NCI-H2227 (cell line): ENCODE measurements around the gene PLEKHG5.

Source experiments
- DNase-seq: peaks from one replicate; lab custom pipeline; 2025; ENCODE audit not compliant: unreplicated experiment; lab: John Stamatoyannopoulos, UW

Gene PLEKHG5, protein sequence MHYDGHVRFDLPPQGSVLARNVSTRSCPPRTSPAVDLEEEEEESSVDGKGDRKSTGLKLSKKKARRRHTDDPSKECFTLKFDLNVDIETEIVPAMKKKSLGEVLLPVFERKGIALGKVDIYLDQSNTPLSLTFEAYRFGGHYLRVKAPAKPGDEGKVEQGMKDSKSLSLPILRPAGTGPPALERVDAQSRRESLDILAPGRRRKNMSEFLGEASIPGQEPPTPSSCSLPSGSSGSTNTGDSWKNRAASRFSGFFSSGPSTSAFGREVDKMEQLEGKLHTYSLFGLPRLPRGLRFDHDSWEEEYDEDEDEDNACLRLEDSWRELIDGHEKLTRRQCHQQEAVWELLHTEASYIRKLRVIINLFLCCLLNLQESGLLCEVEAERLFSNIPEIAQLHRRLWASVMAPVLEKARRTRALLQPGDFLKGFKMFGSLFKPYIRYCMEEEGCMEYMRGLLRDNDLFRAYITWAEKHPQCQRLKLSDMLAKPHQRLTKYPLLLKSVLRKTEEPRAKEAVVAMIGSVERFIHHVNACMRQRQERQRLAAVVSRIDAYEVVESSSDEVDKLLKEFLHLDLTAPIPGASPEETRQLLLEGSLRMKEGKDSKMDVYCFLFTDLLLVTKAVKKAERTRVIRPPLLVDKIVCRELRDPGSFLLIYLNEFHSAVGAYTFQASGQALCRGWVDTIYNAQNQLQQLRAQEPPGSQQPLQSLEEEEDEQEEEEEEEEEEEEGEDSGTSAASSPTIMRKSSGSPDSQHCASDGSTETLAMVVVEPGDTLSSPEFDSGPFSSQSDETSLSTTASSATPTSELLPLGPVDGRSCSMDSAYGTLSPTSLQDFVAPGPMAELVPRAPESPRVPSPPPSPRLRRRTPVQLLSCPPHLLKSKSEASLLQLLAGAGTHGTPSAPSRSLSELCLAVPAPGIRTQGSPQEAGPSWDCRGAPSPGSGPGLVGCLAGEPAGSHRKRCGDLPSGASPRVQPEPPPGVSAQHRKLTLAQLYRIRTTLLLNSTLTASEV

DNA sequence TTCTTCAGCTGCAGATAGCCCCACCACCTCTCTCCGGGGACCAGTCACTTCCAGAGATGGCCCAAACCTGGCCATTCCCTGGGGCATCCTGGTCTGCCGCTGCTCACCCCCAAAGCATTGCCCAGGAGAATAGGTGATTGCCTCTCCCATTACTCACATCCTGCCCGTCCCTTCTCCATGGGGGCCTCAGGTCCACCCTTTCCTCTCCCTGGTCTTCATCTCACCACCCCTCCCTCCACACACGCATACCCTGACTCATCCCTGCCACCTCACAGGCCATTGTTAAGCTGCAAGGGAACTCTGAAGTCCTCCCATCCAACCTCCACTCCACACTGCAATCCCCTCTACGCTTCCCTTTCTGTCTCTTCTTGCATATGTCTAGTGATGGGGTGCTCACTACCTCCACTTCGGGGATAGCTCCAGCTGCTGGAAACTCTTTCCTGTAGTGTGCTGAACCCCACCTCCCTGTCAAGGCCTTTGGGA is at the start of gene PLEKHG5:
Gene PLEKHG5 (minus strand): TSS at position 188 of the 483 bp plus-strand sequence. CDS start 14,096 bp downstream, outside the sequence.
- DNase-seq: no peak

DNA sequence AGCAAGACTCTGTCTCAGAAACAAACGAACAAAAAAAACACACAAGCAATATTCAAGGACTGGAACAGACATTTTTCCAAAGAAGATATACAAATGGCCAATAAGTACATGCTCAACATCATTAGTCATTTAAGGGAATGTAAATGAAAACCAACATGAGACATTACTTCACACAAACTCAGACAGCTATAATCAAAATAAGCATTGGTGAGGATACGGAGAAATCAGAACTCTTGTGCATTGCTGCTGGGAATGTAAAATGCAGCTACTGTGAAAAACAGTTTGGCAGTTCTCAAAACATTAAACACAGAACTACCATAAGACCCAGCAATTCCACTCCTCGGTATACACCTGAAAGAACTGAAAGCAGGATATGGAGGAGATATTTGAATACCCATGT is 47.5 kb upstream of the PLEKHG5 start:
- DNase-seq: no peak

DNA sequence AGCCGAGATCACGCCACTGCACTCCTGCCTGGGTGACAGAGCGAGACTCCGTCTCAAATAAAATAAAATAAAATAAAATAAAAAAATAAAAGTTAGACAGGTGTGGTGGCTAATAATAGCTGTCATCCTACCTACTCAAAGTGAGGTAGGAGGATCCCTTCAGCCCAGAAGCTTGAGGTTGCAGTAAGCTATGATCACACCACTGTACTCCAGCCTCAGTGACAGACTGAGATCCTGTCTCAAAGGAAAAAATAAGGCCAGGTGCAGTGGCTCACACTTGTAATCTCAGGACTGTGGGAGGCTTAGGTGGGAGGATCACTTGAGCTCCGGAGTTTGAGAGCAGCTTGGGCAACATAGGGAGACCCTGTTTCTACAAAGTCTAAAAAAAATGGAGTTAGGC is 44.8 kb upstream of the PLEKHG5 start:
- no peak for DNase-seq

DNA sequence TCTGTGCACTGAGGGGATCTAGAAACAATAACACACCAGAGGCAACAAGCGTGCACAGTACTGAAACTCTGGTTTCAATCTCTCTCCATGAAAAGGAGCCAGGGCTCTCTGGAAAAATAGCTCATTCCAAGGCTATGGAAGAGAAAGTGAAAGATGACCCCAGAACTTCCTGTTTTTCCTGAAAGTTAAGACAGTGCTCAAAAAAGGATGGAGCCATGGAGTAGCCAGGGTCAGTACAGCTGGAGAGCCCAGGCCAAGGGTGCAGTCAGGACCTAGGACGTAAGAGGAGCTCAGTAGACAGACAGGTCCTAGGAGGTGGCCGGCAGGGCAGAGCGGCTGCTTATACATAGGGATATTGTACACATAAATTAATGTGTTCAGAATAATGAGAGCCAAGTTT is 43.7 kb upstream of the PLEKHG5 start:
- DNase-seq: no peak

DNA sequence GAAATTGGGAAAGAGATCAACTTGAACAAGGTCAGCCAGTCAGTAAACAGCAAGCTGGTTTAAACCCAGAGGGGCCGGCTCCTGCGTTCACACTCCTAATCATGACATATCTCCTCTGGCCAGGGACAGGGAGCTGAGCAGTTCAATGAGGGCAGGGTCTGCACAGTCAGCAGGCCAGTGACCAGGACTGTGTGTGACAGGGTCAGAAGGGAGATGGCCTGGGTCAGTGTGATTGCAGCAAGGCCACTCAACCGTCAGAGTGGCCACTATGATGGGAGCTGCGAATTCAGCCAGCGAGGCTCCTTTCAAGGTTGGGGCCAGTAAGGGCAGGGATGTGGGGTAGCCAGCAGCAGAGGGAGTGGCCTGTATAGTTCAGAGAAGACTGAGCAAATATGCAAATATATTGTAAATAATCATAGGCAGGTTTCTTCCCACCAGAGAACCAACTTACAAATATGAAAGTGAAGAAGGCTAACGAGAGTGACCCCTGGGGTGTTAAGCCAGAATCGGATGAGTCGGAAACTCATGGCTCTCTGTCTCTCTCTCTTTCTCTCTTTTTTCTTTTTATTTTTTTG is 42.9 kb upstream of the PLEKHG5 start:
- no peak for DNase-seq

DNA sequence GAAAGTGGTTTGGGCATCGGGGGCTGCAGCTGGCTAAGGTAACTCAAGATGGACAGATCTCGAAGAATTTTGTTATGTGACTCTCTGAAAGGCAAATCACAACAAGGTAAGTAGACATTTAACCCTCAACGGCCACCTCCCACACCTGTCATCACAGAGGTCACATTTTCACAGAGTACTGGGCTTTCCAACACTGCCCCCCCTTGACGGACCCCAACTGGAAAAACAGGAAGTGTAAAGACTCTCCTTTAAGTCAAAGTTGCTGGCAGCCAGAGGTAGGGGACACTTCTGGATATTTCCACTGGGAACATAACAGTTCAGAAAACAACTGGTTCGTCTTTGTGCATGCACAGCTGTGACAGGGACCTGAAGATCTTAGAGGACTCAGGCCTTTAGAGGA is 40.5 kb upstream of the PLEKHG5 start:
- no peak for DNase-seq

DNA sequence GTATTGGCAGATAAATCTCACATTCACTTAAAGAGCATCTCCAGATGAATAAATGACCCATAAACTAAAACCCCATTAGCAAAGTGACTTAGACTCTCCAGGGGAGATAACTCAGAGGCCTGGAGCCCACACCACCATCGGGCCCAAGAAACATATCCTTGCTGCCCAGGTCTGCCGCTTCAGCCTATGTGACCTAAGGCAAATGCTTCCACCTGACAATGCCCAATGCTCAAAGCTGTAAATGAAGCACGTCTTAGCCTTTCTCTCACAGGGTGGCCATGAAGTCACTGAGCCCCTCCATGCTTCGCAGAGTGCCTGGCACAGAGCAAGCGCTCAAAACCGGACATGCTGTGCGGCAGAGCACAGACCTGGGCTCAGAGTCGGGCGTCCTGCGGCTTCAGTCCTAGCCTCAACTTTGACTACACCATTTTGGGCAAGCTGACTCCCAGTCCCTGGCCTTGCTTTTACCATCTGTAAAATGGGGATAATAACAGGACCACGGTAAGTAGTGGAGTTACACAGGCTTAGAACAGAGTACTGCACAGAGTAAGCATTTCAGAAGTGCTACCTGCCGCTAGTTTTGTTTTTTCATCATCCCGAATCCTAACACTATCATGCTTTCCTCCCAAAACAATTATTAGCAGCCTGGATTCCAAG is 39.2 kb upstream of the PLEKHG5 start:
- DNase-seq: no peak

DNA sequence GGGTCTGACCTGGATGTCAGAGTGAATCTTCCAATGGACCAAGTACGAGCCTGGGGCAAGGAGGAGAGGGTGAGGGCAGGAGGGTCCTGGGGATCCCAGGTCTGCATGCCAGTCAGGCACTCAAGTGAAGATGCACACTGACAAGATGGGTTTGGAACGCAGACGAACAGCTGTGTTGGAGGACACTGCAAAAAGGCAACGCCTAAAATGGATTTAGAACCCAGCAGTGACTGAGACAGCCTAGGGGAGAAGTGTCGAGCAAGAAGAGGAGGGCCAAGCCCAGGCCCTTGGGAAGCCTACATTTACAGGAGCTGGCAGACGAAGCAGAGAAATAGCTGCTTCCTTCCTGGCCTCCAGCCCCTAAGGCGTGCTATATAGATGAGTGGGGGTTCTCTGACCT is 37.0 kb upstream of the PLEKHG5 start:
- DNase-seq: no peak

DNA sequence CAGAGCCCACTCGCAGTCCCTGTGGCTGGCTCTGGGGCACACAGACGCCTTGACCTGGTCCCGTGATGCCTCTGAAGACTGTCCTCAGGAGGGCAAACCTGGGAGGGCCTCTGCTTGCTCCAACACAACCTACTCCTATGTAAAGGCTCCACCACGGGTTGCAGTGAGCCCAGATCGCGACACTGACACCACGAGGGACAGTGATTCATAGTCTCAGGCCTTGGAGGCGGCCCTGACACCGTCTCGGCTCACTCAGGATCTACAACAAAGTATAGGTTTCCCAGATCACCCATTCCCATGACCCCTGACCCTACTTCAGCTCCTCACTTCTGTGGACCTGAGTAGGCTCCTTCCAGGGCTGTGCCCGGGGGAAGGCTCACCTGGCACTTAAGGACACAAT is 34.8 kb upstream of the PLEKHG5 start:
- no peak for DNase-seq

DNA sequence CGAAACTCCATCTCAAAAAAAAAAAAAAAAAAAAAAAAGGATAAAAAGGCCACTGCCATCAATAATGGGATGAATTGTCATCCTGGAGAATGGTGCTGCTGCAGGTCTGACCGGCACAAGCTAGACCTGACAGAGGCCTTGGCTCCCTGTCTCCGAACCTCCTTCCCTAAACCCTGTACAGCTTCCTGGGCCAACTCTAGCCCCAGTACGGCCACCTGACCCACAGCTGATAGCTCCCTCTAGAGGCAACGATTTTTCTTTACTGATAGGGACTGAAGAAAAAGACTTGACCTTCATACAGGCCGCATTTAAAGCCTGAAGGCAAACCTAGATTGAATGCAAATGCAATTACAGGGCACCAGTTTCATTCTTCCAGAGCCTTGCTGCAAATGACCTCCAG is 32.1 kb upstream of the PLEKHG5 start:
- DNase-seq: peak; percentile 49

DNA sequence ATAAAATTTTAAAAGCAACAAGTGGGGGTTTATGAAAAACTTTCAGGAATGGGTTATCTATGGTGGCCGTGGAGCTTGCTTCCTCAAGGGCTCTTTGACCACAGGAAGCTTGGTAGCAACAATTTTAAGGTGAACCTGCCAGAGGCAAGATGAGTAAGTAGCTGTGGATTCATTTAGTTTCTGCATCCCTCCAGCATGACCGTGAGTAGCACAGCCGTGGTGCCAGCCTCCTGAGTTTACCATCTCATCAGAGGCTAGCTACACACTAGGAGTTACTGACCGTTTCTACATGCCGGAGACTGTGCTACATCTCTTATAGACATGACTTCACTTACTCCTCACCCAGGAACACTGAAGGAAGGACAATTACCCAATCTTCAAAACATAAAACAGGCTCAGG is 30.1 kb upstream of the PLEKHG5 start:
- DNase-seq: no peak

DNA sequence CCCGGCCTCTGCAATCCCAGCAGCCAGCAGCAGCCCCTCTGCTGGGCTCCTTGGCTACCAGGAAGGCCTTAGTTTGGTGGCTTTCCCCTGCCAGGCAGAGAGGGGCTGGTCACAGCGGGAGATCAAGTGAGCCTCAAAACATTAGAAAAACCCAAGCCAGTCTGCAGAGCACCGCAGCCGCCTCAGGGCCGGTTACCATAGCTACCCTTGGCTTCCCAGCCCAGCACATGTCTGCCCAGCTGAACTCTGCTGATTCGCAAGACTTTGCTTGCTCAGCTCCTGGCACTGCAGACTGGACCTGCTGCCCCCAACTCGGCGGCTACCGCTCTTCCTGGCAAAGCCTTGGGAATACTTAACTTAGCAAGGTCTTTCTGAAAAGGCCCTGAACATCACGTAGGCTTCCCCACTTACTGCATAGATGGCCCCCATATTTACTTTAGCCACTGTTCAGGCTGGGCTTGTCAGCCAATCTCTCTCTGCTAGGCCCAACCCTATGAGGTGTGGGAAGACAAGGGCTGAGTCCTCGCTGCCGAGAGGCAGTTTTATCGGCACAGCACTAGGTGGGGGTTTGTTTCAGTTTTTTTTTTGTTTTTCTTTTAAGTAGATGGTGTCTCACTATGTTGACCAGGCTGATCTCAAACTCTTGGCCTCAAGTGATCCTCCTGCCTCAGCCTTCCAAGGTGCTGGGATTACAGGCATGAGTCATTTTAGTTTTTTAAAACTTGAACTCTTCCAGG is 28.6 kb upstream of the PLEKHG5 start:
- DNase-seq: peak; percentile 79

DNA sequence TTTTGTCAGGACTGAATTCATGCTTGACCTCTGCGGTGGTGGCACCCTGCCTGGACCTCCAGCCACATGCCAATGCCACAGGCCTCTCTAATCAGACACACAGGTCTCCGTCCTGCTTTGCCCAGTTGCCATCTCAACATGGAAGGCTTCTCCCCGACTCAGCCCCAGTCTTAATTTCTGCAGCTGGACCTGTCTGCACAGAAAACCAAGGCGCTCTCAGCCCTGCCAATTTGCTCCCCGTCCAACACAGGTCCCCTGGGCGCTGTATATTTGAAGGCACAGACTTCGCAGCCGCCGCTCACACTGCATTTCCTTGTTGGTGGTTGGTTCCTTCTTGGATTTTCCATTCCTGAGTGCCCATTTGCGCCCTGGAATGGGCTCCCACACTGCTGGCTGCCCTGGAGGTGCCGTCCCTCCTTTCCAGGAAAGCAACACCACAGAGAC is 28.0 kb upstream of the PLEKHG5 start:
- no peak for DNase-seq

DNA sequence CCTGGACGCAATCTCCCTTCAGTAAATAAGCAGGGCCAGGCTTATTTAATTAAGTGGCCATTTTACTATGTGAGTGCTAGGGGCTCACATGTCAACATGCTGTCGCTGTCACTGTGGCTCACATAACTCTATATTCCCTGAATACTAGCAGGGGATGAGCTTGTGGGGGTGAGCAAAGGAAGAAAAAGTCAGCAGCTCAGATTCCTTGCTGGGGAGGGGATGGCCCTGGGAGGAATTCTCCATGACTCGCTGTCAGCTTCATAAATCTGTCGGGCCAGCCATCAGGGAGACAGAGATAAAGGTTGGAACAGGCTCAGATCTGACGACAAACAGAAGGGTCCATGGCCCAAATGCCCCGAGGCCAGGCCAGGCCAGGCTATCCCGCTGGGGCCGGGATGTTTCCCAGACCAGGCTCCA is 26.0 kb upstream of the PLEKHG5 start:
- no peak for DNase-seq

DNA sequence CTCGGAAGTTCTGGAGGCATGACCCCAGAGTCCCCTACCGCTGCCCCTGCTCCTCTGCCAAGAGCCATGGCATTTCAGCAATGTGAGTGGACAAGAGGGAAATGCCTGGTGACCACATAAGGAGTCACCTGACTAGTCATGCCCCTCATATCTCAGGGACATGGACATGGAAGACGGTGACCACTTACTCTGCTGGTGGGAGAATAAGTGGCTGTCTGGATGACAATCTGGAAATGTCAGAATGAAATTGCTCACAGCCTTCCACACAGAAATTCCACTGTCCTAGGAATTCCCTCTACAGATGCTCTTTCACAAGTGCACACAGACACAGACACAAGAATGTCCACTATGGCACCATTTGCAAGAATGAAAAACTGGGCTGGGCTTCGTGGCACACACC is 24.3 kb upstream of the PLEKHG5 start:
- no peak for DNase-seq

DNA sequence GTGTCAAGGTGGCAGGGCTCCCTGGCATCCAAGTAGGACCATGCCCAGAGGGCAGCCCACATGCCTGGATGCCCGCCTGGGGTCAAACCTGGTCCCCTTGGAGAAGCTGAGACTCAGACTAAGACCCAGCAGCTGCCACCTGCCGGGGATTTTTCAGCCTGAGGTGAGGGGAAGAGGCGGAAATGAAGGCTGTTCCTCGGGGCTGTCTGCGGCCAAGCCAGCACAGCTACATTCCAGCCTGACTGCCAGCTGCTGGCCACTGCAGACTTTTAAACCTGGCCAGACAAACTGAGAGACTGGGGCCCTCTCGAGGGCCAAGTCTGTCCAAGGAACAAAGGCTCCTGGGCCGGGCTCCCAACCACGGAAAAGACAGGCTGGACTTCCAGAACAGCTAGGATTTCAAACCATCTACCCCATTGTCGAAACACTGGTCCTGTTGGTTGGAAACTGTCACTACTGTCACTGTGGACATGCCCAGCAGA is 21.9 kb upstream of the PLEKHG5 start:
- no peak for DNase-seq

DNA sequence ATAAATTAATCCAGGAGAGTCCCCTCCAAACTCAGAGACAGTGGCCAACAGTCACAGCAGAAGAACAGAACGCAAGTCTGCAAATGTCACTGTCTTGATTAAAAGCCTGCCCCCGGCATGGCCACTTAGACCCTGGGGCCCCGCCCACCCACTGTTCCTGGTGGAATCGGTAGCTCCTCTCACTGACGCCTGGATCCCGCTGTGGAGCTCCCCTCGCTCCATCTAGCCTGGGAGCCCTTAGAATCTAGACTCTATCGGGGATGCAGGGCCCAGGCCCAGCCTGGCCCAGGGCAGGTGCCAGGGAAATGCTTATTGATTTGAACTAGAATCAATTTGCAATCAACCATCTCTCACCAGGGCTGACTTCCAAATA is 21.4 kb upstream of the PLEKHG5 start:
- DNase-seq: no peak

DNA sequence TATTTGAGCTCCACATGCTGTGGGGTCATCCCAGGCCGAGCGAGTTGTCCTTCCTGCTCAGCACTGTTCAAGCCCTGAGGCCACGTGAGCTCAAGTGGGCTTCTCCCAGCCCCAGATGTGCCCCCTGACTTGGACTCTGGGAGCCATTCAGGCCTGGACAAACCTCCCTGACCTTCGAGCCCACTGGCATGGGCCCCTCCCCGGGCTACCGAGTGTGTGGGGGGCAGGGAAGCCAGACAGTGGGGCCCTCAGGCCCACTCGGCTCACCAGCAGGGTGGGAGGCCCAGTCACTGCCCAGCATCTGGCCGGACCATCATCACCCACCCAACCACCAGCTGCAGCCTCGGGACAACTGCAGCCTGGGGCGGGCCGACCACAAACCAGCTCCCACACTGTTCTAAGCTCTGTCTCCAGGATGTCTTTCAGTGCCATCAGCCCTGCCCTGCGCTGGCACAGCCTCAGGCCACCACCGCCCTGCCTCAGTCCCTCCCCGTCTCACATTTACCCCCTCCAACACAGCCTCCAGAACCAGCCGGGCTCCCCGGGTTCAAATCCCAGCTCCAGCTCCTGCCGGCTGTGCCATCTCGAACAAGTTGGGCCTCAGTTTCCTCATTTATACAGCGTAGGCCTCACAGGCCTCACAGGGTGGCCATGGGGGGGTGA is 20.9 kb upstream of the PLEKHG5 start:
- DNase-seq: no peak

DNA sequence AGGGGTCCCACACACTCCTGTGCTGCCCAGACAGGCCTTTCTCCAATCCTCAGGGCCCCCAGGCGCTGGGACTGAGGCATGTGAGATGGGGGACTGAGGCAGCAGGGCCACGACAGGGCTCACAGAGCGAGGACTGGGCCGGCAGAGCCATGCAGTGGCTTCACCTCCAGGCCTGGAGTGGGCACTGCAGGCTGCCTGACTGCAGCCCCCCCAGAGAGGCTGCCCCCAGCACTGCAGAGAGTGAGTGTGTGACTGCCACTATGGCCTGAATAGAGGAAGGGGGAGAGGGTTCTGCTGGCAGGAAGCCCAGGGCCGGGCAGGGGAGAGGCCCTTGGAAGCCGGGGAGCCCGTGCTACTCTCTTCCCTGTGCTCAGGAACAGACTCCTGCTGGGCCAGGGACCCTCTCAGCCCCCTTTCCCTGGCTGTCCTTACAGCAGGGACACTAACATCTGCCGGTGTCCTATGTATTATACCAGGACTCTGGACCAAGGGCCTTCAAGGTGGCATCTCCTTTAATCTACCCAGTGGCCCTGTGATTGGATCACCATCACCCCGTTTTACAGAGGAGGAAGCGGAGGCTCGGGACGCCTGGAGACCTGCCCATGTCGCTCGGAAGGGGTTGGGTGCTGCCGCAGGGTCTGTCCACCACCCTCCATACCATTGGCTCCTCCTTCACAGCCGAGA is 20.2 kb upstream of the PLEKHG5 start:
- DNase-seq: no peak
